22Rv1 (cell line): ENCODE data around the gene WHRN.

Source experiments
- H3K27ac ChIP-seq: fragments of 450-650 bp; 2 replicates; pipeline ENCODE4 v1.5.1; 2017
- CTCF ChIP-seq: fragments of 450-650 bp; IDR thresholded peaks from 2 replicates; pipeline ENCODE4 v1.5.1; 2017; ENCODE audit warnings: mild to moderate bottlenecking
- ZFX ChIP-seq: fragments of 450-650 bp; IDR thresholded peaks from 2 replicates; pipeline ENCODE4 v1.6.1; 2017; ENCODE audit warnings: antibody characterized with exemption, borderline replicate concordance

WHRN gene

GRCh38 chr9:114372921-114373448 lies 132.3 kb downstream of the WHRN start:
- TF ChIP-seq CTCF, result no peak
- TF ChIP-seq ZFX, result no peak
- no peak overlapping the region for H3K27ac ChIP-seq

GRCh38 chr9:114371973-114372917 lies 133.0 kb downstream of the WHRN start:
- H3K27ac ChIP-seq, result no peak overlapping the region
- no peak for TF ChIP-seq CTCF
- TF ChIP-seq ZFX, result no peak

GRCh38 chr9:114371343-114371944 lies 133.8 kb downstream of the WHRN start:
- no peak for TF ChIP-seq CTCF
- no peak for TF ChIP-seq ZFX
- H3K27ac ChIP-seq, result no peak overlapping the region

- no peak overlapping the region for H3K27ac ChIP-seq
- TF ChIP-seq ZFX (no peak), CTCF (no peak)
Observed at GRCh38 chr9:114370968-114371320, 134.3 kb downstream of the WHRN start.

GRCh38 chr9:114370251-114370967 lies 134.9 kb downstream of the WHRN start:
- TF ChIP-seq CTCF (no peak), ZFX (no peak)
- H3K27ac ChIP-seq, result no peak overlapping the region

GRCh38 chr9:114369216-114370130 lies 135.8 kb downstream of the WHRN start:
- H3K27ac ChIP-seq, result no peak overlapping the region
- TF ChIP-seq CTCF (no peak), ZFX (no peak)
